ENCODE results near the gene SEBOX.

DNA sequence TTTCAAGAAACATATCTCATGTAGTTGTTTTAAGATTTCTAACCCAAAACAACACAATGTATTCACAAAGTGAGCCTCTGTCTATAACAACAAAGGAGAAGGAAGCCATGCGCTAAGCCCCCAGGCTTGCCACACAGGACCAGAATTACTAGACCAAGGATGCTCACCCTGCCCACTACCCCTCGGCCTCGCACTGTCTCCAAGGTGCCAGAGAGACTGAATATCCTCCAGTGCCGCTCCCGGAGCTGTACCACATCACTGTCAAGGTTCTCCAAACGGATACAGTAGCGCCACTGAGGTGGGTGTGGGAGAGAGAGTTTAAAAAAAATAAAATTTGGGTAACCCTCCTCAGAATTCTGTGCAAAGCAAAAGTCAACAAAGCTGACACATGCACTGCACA is 14.7 kb downstream of the SEBOX start:
- TF ChIP-seq, protein P1, sequence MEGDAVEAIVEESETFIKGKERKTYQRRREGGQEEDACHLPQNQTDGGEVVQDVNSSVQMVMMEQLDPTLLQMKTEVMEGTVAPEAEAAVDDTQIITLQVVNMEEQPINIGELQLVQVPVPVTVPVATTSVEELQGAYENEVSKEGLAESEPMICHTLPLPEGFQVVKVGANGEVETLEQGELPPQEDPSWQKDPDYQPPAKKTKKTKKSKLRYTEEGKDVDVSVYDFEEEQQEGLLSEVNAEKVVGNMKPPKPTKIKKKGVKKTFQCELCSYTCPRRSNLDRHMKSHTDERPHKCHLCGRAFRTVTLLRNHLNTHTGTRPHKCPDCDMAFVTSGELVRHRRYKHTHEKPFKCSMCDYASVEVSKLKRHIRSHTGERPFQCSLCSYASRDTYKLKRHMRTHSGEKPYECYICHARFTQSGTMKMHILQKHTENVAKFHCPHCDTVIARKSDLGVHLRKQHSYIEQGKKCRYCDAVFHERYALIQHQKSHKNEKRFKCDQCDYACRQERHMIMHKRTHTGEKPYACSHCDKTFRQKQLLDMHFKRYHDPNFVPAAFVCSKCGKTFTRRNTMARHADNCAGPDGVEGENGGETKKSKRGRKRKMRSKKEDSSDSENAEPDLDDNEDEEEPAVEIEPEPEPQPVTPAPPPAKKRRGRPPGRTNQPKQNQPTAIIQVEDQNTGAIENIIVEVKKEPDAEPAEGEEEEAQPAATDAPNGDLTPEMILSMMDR (IDR thresholded peaks at IDR 0.05; ENCODE audit: low read length), result no peak
- TF ChIP-seq EZH2 (IDR thresholded peaks at IDR 0.05; ENCODE audit: borderline replicate concordance, low read length), result no peak
